Lung microvascular endothelial cell (primary cell): ENCODE results near the gene HINT3. TPM values are rescaled to one million over a fixed set of nuclear protein-coding genes. Genes with fewer than 3 reads are reported as not detected.
"Not testable (repeated sequence)": the region's sequence is repeated elsewhere in the genome, so short reads cannot be mapped to it uniquely, and the experiment has no call there.

Experiments used
- DNase-seq, 2 donors: peaks; one replicate each; pipeline versions ENCODE4 v3.0.0 to v3.0.0-alpha.2; 2010; ENCODE audit warnings: low read depth in 2 of 2
- total RNA-seq: library from RNA; depleted of rRNA; stranded (reverse); fragments of >200 nt; gene quantifications from 2 replicates; pipeline ENCODE4 v1.2.1, GENCODE V29; 2014

Gene HINT3
- total RNA-seq, 1 donor from 2014 or later = 15.5 TPM

DNA sequence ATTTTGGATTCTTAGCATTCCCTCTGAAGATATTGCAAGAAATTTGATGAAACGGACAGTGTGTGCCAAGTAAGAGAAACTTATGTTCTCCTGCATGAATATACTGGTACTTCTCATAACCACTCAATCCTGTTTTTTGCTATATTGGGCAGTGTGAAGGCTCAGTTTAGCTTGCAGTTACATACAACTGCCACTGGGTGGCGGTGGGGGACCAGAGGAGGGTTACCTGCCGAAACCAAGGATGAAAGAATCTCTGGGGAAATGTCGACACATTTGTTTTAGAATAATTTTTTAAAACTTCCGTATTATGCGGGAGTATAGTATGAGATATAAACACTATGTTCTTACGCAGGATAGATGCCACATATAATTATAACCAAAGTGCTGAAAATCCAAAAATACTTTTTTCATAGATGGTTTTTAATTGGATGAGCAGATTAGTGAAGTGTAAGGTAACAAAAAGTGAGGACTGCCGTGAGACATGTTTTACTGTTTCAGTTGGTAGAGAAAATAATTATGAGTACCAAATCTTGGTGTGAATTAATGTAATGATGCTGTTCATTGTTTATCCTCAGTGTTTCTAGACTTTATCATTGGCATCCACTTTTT lies 39.5 kb downstream of the HINT3 start:
- DNase-seq = peak; percentile 71 to 79

DNA sequence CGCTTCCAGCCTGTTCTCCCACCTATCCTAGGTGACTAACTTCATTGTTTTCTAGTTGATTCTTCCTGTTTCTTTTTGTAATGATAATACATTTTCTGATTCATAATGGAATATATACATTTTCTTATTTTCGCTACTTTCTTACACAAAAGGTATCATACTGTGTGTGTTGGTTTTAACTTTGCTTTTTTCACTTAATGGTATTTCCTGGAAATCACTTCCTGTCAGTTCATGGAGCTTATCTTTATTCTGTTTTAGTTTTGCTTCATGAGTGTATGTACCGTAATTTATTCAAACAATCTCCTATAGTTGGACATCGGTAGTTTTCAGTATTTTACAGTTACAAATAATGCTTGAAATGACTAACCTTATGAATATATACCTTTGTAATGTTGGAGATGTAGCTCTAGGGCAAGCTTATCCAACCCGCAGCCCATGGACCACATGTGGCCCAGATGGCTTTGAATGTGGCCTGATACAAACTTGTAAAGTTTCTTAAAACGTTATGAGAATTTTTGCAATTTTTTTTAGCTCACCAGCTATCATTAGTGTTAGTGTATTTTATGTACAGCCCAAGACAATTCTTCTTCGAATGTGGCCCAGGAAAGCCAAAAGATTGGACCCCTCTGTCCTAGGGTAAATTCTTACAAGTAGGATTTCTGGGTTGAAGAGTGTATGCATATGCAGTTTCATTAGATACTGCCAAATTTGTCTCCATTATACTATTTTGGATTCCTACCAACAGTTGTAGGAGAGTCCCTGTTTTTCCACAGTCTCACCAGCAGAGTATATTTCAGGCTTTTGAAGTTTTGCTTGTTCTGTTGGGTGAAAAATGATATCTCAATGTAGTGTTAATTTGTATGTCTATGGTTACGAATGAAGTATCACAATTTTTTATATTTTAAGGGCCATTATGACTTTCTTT lies 46.4 kb downstream of the HINT3 start:
- DNase-seq = peak in 1 of 2 donors; percentile 30

DNA sequence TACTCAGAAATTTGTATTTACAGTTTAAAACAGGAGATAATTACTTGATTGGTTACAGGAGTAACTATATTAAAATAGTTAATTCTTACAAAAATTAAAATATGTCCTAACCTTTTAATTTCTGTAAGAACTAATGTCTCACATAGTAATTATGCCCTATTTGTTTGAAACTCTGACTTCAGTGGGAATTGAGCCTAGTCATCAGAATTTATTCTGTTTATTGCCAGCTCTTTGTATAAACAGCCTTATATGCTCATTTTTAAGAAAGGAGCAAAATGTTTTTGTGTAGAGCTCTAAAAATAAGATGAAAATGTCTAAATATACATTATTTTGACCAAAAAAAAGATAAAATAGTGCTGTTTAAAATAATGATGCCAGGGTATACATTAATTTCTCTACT lies 51.2 kb downstream of the HINT3 start:
- no peak for DNase-seq

DNA sequence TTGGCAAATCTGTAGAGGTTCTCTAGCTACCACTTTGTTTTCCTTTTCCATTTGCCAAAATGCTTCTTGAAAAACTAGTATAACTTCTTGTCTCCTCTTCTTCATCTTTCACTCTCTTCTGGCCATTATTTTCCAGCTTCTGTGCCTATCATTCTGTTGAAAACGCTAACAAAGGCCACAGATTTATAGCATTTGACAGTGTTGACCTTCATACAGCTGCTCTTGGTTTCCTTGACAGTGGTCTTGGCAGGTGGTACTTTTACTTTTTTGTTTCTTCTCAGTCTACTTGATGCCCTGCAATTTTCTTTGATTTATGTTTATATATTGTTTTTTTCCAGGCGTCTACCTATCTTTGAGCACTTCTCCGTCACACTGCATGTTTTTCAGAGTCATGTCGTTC lies 53.5 kb downstream of the HINT3 start:
- DNase-seq = no peak

DNA sequence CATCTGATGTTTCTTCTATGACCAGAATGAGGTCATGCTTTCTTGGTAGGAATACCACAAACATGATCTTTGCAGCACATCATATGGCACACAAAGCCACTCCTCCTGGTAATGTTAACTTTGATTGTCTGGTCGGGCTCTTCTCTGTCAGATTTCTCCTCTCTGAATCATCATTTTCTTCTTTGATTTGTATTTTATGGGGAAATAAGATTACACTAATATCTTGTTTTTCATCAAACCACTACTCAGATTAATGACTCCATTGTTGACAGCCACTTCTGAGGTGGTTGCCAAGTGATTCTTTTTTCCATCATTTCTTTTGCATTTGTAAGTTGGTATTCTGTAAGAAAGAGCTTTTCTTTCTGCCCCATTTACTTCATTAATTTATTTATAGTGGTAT lies 59.3 kb downstream of the HINT3 start:
- peak in 1 of 2 donors; percentile 17 for DNase-seq

- no peak for DNase-seq
Measured at GRCh38 chr6:126016591-126016990, 60.0 kb downstream of the HINT3 start.

- no peak for DNase-seq
Measured at GRCh38 chr6:126017668-126018067, 61.1 kb downstream of the HINT3 start.

GRCh38 chr6:126020305-126021050 lies 63.9 kb downstream of the HINT3 start:
- no peak for DNase-seq

DNA sequence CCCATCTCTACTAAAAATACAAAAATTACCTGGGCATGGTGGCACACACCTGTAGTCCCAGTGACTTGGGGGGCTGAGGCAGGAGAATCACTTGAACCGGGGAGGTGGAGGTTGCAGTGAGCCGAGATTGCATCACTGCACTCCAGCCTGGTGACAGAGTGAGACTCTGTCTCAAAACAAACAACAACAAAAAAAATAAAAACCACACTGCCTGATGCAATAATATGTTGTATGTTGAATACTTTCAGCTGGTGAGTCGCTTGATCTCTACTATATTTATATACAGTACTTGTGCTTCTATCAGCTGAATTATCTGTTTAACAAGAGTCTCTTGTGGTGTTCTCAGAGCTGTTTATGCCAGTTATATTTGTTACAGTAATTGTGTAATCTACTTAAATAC lies 66.9 kb downstream of the HINT3 start:
- not testable (repeated sequence) for DNase-seq

- no peak for DNase-seq
Measured at GRCh38 chr6:126026001-126026400, 69.4 kb downstream of the HINT3 start.

DNA sequence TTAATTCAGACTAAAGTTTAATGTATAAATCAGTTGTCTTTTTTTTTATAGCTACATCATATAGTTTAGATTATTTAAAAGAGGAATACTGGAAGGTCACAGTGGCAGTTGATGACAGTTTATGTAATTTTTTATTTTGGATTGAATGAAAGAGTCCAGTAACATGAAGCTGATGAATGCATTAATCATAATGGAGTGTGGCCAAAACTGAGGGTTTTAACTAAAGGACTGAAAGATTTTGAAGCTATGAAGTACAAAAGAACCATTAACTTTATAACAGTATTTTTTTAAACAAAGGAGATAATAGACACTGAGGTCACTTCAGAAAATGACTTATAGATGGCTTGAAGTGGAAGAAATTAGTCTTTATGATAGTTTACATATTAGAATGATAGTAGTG lies 71.0 kb downstream of the HINT3 start:
- DNase-seq = no peak

Other genes starting within 250 kb of the HINT3 start
- 0.22 TPM in 1 of 2 replicates, not detected in the other for gene HEY2, start 207.1 kb upstream of the HINT3 start, total RNA-seq
- gene NCOA7, start 165.8 kb upstream of the HINT3 start, total RNA-seq = 23.8 and 38.5 TPM in 2 replicates
- 7.6 and 8.9 TPM in 2 replicates for gene TRMT11, start 29.8 kb downstream of the HINT3 start, total RNA-seq